SK-N-SH treated with all-trans-retinoic acid at 6 μM for 48 hours (cell line): ENCODE results near the gene FOXO4.

Experiments used
- ATAC-seq: fragments of 200-7000 bp; cut with Tn5 transposase; 3 replicates; pipeline ENCODE4 v1.9.1; 2020; ENCODE audit warnings: mild to moderate bottlenecking, moderate library complexity
- ARNTL ChIP-seq: fragments of 450-650 bp; formaldehyde crosslinking; IDR thresholded peaks from 2 replicates; pipeline ENCODE4 v1.5.0; 2020; ENCODE audit warnings: low read depth, mild to moderate bottlenecking, moderate library complexity, borderline replicate concordance
- BACH2 ChIP-seq: fragments of 250-450 bp; sonication (Bioruptor Pico); IDR thresholded peaks from 2 replicates; pipeline ENCODE4 v1.9.0; 2021; ENCODE audit warnings: mild to moderate bottlenecking, borderline replicate concordance
- CREB5 ChIP-seq: fragments of 250-450 bp; sonication (Bioruptor Pico); IDR thresholded peaks from 2 replicates; pipeline ENCODE4 v1.5.1; 2020; ENCODE audit warnings: low read depth, mild to moderate bottlenecking, moderate library complexity
- ESRRG ChIP-seq: fragments of 250-450 bp; sonication (Bioruptor Pico); IDR thresholded peaks from 2 replicates; pipeline ENCODE4 v1.6.1; 2021; ENCODE audit warnings: mild to moderate bottlenecking
- GLIS3 ChIP-seq: fragments of 250-450 bp; sonication (Bioruptor Pico); IDR thresholded peaks from 2 replicates; pipeline ENCODE4 v1.5.0; 2020; ENCODE audit warnings: mild to moderate bottlenecking, moderate library complexity
- ISL1 ChIP-seq: fragments of 250-450 bp; sonication (Bioruptor Pico); IDR thresholded peaks from 2 replicates; pipeline ENCODE4 v2.1.2; 2022; ENCODE audit warnings: mild to moderate bottlenecking, moderate library complexity
- PATZ1 ChIP-seq: fragments of 250-450 bp; sonication (Bioruptor Pico); IDR thresholded peaks from 2 replicates; pipeline ENCODE4 v1.8.0; 2020; ENCODE audit warnings: mild to moderate bottlenecking, moderate library complexity, borderline replicate concordance
- POU6F1 ChIP-seq: fragments of 250-450 bp; sonication (Bioruptor Pico); IDR thresholded peaks from 2 replicates; pipeline ENCODE4 v1.8.0; 2021; ENCODE audit warnings: low read depth, mild to moderate bottlenecking, moderate library complexity, borderline replicate concordance
- TCF4 ChIP-seq: fragments of 250-450 bp; sonication (Bioruptor Pico); IDR thresholded peaks from 2 replicates; pipeline ENCODE4 v1.8.0; 2021; ENCODE audit warnings: mild to moderate bottlenecking, moderate library complexity, borderline replicate concordance
- TSHZ2 ChIP-seq: fragments of 250-450 bp; sonication (Bioruptor Pico); IDR thresholded peaks from 2 replicates; pipeline ENCODE4 v1.5.0; 2020; ENCODE audit warnings: mild to moderate bottlenecking, moderate library complexity
- ZC3H10 ChIP-seq: fragments of 250-450 bp; sonication (Bioruptor Pico); IDR thresholded peaks from 2 replicates; pipeline ENCODE4 v1.5.1; 2021; ENCODE audit warnings: mild to moderate bottlenecking, moderate library complexity
- ZFP30 ChIP-seq: fragments of 450-650 bp; formaldehyde crosslinking; IDR thresholded peaks from 2 replicates; pipeline ENCODE4 v1.5.0; 2022; ENCODE audit warnings: mild to moderate bottlenecking, moderate library complexity
- ZNF565 ChIP-seq: fragments of 450-650 bp; formaldehyde crosslinking; conservative IDR thresholded peaks from 2 replicates; pipeline ENCODE4 v1.5.0; 2020; ENCODE audit warnings: low read depth, mild to moderate bottlenecking, moderate library complexity
- ZNF8 ChIP-seq: fragments of 450-650 bp; formaldehyde crosslinking; IDR thresholded peaks from 2 replicates; pipeline ENCODE4 v1.5.0; 2020; ENCODE audit warnings: mild to moderate bottlenecking, moderate library complexity
- TF ChIP-seq, protein P1 (sequence below): fragments of 250-450 bp; sonication (Bioruptor Pico); IDR thresholded peaks from 2 replicates; pipeline ENCODE4 v1.5.1; 2021; ENCODE audit warnings: mild to moderate bottlenecking, moderate library complexity

The FOXO4 gene

GRCh38 chrX:71100581-71101505, 5.2 kb downstream of the FOXO4 start:
- ATAC-seq = no peak
- TF ChIP-seq ISL1 (no peak), ARNTL (CRISPR knock-in tag) (no peak), ZNF8 (CRISPR knock-in tag) (no peak), ZNF565 (CRISPR knock-in tag) (no peak), TSHZ2 (CRISPR knock-in tag) (no peak), ZFP30 (no peak), BACH2 (CRISPR knock-in tag) (no peak), CREB5 (CRISPR knock-in tag) (no peak), ESRRG (CRISPR knock-in tag) (no peak), POU6F1 (CRISPR knock-in tag) (no peak)

DNA sequence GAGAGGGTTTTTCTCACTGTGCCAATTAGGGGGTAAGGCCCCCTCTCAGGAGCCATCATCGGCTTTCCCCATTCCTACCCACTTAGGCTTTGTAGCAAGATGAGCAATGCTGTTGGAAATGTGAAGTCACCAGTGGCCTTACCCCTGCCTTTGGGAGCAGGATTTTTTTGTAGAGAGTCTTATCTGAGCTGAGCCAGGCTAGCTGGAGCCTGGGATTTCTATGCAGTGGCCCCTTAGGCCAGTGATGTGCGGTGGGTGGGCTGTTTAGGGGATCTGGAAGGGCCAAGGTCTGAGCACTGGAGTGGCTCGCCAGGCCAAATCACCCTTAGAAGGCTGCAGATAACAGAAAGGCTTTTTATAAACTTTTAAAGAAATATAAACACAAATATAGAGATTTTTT, 6.6 kb downstream of the FOXO4 start:
- no peak for TF ChIP-seq ZC3H10 (CRISPR knock-in tag)
- TF ChIP-seq, protein P1, sequence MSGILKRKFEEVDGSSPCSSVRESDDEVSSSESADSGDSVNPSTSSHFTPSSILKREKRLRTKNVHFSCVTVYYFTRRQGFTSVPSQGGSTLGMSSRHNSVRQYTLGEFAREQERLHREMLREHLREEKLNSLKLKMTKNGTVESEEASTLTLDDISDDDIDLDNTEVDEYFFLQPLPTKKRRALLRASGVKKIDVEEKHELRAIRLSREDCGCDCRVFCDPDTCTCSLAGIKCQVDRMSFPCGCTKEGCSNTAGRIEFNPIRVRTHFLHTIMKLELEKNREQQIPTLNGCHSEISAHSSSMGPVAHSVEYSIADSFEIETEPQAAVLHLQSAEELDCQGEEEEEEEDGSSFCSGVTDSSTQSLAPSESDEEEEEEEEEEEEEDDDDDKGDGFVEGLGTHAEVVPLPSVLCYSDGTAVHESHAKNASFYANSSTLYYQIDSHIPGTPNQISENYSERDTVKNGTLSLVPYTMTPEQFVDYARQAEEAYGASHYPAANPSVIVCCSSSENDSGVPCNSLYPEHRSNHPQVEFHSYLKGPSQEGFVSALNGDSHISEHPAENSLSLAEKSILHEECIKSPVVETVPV = no peak
- TF ChIP-seq ZFP30 = no peak
- TF ChIP-seq ZNF565 (CRISPR knock-in tag) = no peak
- no peak for TF ChIP-seq TCF4 (CRISPR knock-in tag)
- no peak for TF ChIP-seq GLIS3 (CRISPR knock-in tag)
- TF ChIP-seq ARNTL (CRISPR knock-in tag) = no peak
- TF ChIP-seq PATZ1 (CRISPR knock-in tag) = no peak
- no peak for ATAC-seq

GRCh38 chrX:71103110-71103983, 7.7 kb downstream of the FOXO4 start:
- no peak for ATAC-seq
- TF ChIP-seq CREB5 (CRISPR knock-in tag) (no peak), TSHZ2 (CRISPR knock-in tag) (no peak), PATZ1 (CRISPR knock-in tag) (no peak), ZFP30 (no peak), GLIS3 (CRISPR knock-in tag) (no peak), BACH2 (CRISPR knock-in tag) (no peak)
- TF ChIP-seq, protein P1 = no peak
